IPS-NIHi11 (cell line): ENCODE measurements around the gene MED10.
"Not testable (repeated sequence)": the region's sequence is repeated elsewhere in the genome, so short reads cannot be mapped to it uniquely, and the experiment has no call there.

ENCODE experiments used
- DNase-seq: peaks from one replicate; pipeline ENCODE4 v3.0.0; 2012; ENCODE audit warnings: mixed read lengths, low spot score

The MED10 gene

GRCh38 chr5:6372251-6373080, 5.9 kb downstream of the MED10 start:
- no peak for DNase-seq

- no peak for DNase-seq
Observed at GRCh38 chr5:6371079-6371810, 7.1 kb downstream of the MED10 start.

- DNase-seq = no peak
Observed at GRCh38 chr5:6370580-6370979, 7.8 kb downstream of the MED10 start.

- DNase-seq = no peak
Observed at GRCh38 chr5:6365977-6366590, 12.3 kb downstream of the MED10 start.

- no peak for DNase-seq
Observed at GRCh38 chr5:6365142-6365976, 13.0 kb downstream of the MED10 start.

- DNase-seq = not testable (repeated sequence)
Observed at GRCh38 chr5:6363454-6364011, 14.8 kb downstream of the MED10 start.

- no peak for DNase-seq
Observed at GRCh38 chr5:6362846-6363245, 15.5 kb downstream of the MED10 start.

- DNase-seq = no peak
Observed at GRCh38 chr5:6361101-6361500, 17.2 kb downstream of the MED10 start.

- peak; percentile 31 for DNase-seq
Observed at GRCh38 chr5:6360323-6361072, 17.8 kb downstream of the MED10 start.

- no peak for DNase-seq
Observed at GRCh38 chr5:6359555-6360322, 18.6 kb downstream of the MED10 start.

GRCh38 chr5:6358434-6358820, 19.9 kb downstream of the MED10 start:
- DNase-seq = no peak

GRCh38 chr5:6357817-6358433, 20.4 kb downstream of the MED10 start:
- DNase-seq = not testable (repeated sequence)

- no peak for DNase-seq
Observed at GRCh38 chr5:6356578-6357164, 21.7 kb downstream of the MED10 start.

GRCh38 chr5:6355294-6355693, 23.1 kb downstream of the MED10 start:
- DNase-seq = no peak

GRCh38 chr5:6354848-6355247, 23.5 kb downstream of the MED10 start:
- no peak for DNase-seq

- DNase-seq = no peak
Observed at GRCh38 chr5:6353602-6354302, 24.6 kb downstream of the MED10 start.

- peak; percentile 31 for DNase-seq
Observed at GRCh38 chr5:6350277-6351090, 27.9 kb downstream of the MED10 start.

- no peak for DNase-seq
Observed at GRCh38 chr5:6349387-6349786, 29.0 kb downstream of the MED10 start.
